H1 (cell line): ENCODE measurements around the gene KCNK3. TPM values are rescaled to one million over a fixed set of nuclear protein-coding genes. Genes with fewer than 3 reads are reported as not detected.

Source experiments
- EGR1 ChIP-seq: IDR thresholded peaks from 2 replicates; pipeline ENCODE4 v1.6.1; 2011; ENCODE audit warnings: low read depth, low read length, borderline replicate concordance
- EP300 ChIP-seq, 2 experiments: IDR thresholded peaks; 1 replicate in 1 of 2; 2 replicates in 1 of 2; pipeline ENCODE4 v1.6.1; 2011 to 2012; ENCODE audit warnings: low read depth in 2 of 2, low read length in 2 of 2, mild to moderate bottlenecking in 2 of 2, borderline replicate concordance in 1 of 2, inconsistent platforms in 1 of 2, moderate library complexity in 1 of 2
- SAP30 ChIP-seq: fragments of 300-600 bp; sonication (generic); IDR thresholded peaks from 2 replicates; pipeline ENCODE4 v1.7.1; 2012; ENCODE audit warnings: low read length, moderate library complexity, mild to moderate bottlenecking, inconsistent platforms; ENCODE audit not compliant: insufficient read depth, insufficient replicate concordance
- SUZ12 ChIP-seq: fragments of 200-600 bp; sonication (generic); IDR thresholded peaks from 2 replicates; pipeline ENCODE4 v1.6.1; 2012; ENCODE audit warnings: mild to moderate bottlenecking, inconsistent platforms, low read length, moderate library complexity, mixed read lengths
- polyA plus RNA-seq, 7 experiments: library from polyadenylated mRNA; depleted of rRNA in 3 of 7; stranded (reverse) in 5 of 7; unstranded in 2 of 7; fragments of >200 nt in 5 of 7; fragments of 200-250 nt in 2 of 7; gene quantifications; 1 replicate in 5 of 7; 2 replicates in 1 of 7; 4 replicates in 1 of 7; pipeline versions ENCODE4 v1.2.1 to v1.2.3, GENCODE V29; 2011 to 2013; ENCODE audit warnings: missing spikeins in 2 of 7, mixed read lengths in 2 of 7
- total RNA-seq: library from RNA; stranded (reverse); fragmentation: NEBNext Ultra II Directional; extraction: Animal tissue kit (Norgen Biotek cat#: 25700); gene quantifications from 2 replicates; pipeline ENCODE4 v1.2.1, GENCODE V29; 2021
- TF ChIP-seq, protein P1 (sequence below): IDR thresholded peaks from 2 replicates; pipeline ENCODE4 v1.6.1; 2011; ENCODE audit warnings: low read depth, mild to moderate bottlenecking, low read length; ENCODE audit not compliant: insufficient read depth
- TF ChIP-seq, protein P2 (sequence below), 3 experiments: IDR thresholded peaks; 1 replicate in 2 of 3; 2 replicates in 1 of 3; pipeline versions ENCODE4 v1.5.1 to v1.6.1; 2011; ENCODE audit warnings: low read length in 3 of 3, mild to moderate bottlenecking in 3 of 3, inconsistent platforms in 2 of 3, low read depth in 1 of 3, moderate library complexity in 1 of 3; ENCODE audit not compliant: insufficient read depth in 1 of 3; ENCODE audit errors: control extremely low read depth in 1 of 3

KCNK3 gene
- total and polyA plus RNA-seq, 2 of the 8 experiments (the other 6 are each of a cell fraction or from before 2014, with no cell fraction given): 0.29 to 0.30 TPM

- TF ChIP-seq SAP30 (no peak), SUZ12 (no peak), EGR1 (no peak), EP300 (IDR thresholded peaks at IDR 0.05; ENCODE audit: borderline replicate concordance in 1 of 2, low read depth in 2 of 2, low read length in 2 of 2) (no peak)
- TF ChIP-seq, protein P1, sequence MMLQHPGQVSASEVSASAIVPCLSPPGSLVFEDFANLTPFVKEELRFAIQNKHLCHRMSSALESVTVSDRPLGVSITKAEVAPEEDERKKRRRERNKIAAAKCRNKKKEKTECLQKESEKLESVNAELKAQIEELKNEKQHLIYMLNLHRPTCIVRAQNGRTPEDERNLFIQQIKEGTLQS: no peak
- TF ChIP-seq, protein P2, sequence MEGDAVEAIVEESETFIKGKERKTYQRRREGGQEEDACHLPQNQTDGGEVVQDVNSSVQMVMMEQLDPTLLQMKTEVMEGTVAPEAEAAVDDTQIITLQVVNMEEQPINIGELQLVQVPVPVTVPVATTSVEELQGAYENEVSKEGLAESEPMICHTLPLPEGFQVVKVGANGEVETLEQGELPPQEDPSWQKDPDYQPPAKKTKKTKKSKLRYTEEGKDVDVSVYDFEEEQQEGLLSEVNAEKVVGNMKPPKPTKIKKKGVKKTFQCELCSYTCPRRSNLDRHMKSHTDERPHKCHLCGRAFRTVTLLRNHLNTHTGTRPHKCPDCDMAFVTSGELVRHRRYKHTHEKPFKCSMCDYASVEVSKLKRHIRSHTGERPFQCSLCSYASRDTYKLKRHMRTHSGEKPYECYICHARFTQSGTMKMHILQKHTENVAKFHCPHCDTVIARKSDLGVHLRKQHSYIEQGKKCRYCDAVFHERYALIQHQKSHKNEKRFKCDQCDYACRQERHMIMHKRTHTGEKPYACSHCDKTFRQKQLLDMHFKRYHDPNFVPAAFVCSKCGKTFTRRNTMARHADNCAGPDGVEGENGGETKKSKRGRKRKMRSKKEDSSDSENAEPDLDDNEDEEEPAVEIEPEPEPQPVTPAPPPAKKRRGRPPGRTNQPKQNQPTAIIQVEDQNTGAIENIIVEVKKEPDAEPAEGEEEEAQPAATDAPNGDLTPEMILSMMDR (IDR thresholded peaks at IDR 0.05; ENCODE audit: control extremely low read depth in 1 of 3, insufficient read depth in 1 of 3, low read depth in 1 of 3, low read length in 3 of 3): no peak
Observed at GRCh38 chr2:26672818-26673393, 19.6 kb upstream of the KCNK3 start (continued).
